Measurements from ENCODE around the gene MINK1. TPM values are rescaled to one million over a fixed set of nuclear protein-coding genes. Genes with fewer than 3 reads are reported as not detected.

Gene MINK1
- total RNA-seq, 1 donor from 2014 or later: 63.2 TPM

DNA sequence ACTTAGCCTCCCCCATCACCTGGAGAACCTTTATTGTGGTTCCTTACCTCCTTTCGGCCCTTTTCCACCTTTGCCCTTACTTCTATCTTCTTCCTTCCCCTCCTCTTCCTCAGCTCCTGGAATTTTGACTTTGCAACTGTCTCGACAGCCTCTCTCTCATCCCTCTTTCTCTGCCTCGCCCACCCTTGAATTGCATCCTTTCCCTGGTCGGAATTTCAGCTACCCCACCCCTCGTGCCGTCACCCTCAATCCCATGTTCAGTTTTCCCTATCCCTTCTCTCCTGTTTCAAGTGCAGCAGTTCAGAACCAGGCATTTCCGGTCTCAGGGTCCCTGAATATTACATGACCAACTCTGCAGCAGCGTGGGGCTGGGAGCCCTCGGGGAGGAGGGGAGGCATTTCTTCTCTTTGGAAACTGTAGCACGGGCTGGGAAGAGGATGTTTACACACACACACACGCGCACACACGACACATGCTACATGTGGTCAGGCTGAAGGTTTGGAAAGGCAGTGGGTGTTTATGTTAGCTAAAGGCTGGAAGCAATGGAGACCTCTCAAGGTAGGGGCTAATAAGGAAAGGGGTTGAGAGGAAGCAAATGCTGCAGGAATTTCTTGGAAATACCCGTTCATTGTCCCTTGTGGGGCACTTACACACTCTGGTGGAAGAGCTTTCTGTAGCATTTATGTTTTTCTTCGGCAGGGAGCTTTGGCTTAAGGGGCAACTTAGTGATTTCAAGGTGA is 971 bp downstream of the MINK1 start:
- peak overlapping the region; percentile 76 for H3K4me3 ChIP-seq (ENCODE audit: insufficient read depth, low read depth, low read length)
- peaks cover 11% of the 10 kb centered on the region for H3K4me1 ChIP-seq (ENCODE audit: insufficient read depth, low read length)
- peak overlapping the region; percentile 78 for H3K27ac ChIP-seq (ENCODE audit: low read depth, low read length)
- H4K20me1 ChIP-seq (ENCODE audit: insufficient read depth, low read length): peaks cover 49% of the 10 kb centered on the region
- no peak for FAIRE-seq
- H3K9me3 Mint-ChIP-seq (ENCODE audit: unreplicated experiment): no peaks in the 10 kb centered on the region
- H3K4me1 Mint-ChIP-seq (ENCODE audit: low read depth, unreplicated experiment): peaks cover 19% of the 10 kb centered on the region
- TF ChIP-seq, protein P1, sequence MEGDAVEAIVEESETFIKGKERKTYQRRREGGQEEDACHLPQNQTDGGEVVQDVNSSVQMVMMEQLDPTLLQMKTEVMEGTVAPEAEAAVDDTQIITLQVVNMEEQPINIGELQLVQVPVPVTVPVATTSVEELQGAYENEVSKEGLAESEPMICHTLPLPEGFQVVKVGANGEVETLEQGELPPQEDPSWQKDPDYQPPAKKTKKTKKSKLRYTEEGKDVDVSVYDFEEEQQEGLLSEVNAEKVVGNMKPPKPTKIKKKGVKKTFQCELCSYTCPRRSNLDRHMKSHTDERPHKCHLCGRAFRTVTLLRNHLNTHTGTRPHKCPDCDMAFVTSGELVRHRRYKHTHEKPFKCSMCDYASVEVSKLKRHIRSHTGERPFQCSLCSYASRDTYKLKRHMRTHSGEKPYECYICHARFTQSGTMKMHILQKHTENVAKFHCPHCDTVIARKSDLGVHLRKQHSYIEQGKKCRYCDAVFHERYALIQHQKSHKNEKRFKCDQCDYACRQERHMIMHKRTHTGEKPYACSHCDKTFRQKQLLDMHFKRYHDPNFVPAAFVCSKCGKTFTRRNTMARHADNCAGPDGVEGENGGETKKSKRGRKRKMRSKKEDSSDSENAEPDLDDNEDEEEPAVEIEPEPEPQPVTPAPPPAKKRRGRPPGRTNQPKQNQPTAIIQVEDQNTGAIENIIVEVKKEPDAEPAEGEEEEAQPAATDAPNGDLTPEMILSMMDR (IDR thresholded peaks at IDR 0.05; ENCODE audit: insufficient read depth, low read depth, low read length): no peak
- no peak for TF ChIP-seq EZH2 (IDR thresholded peaks at IDR 0.05; ENCODE audit: insufficient read depth, low read length)
- H3K4me2 ChIP-seq (ENCODE audit: low read length): peak overlapping the region; percentile 100
- H2AFZ ChIP-seq (ENCODE audit: low read depth, low read length): peak overlapping the region; percentile 89
- H3K36me3 ChIP-seq (ENCODE audit: insufficient read depth, low read length): no peaks in the 10 kb centered on the region
- no peaks in the 10 kb centered on the region for H3K9me3 ChIP-seq (ENCODE audit: insufficient read depth, low read depth, low read length)
- no peaks in the 10 kb centered on the region for H3K27me3 ChIP-seq (ENCODE audit: insufficient read depth, low read length)
- DNase-seq (ENCODE audit: low read depth): peak; percentile 33
- peak overlapping the region; percentile 56 for H3K27ac Mint-ChIP-seq (ENCODE audit: unreplicated experiment)
- no peaks in the 10 kb centered on the region for H3K27me3 Mint-ChIP-seq (ENCODE audit: low read depth, unreplicated experiment)
- peaks cover 54% of the 10 kb centered on the region for H3K79me2 ChIP-seq (ENCODE audit: insufficient read depth, low read length)
- peak overlapping the region; percentile 86 for H3K9ac ChIP-seq (ENCODE audit: low read length)
- H3K36me3 Mint-ChIP-seq (ENCODE audit: low read depth, unreplicated experiment): peaks cover 8% of the 10 kb centered on the region
- peak overlapping the region; percentile 88 for H3K4me3 Mint-ChIP-seq (ENCODE audit: unreplicated experiment)

- no peaks in the 10 kb centered on the region for H3K9me3 Mint-ChIP-seq (ENCODE audit: unreplicated experiment)
- Histone ChIP-seq H3K27ac (ENCODE audit: low read depth, low read length) (no peak overlapping the region), H3K4me3 (ENCODE audit: insufficient read depth, low read depth, low read length) (peak overlapping the region; percentile 76), H3K9ac (ENCODE audit: low read length) (peak overlapping the region; percentile 86), H3K36me3 (ENCODE audit: insufficient read depth, low read length) (no peaks in the 10 kb centered on the region), H3K27me3 (ENCODE audit: insufficient read depth, low read length) (no peaks in the 10 kb centered on the region), H3K4me1 (ENCODE audit: insufficient read depth, low read length) (peaks cover 11% of the 10 kb centered on the region), H4K20me1 (ENCODE audit: insufficient read depth, low read length) (peaks cover 54% of the 10 kb centered on the region), H3K79me2 (ENCODE audit: insufficient read depth, low read length) (peaks cover 59% of the 10 kb centered on the region), H2AFZ (ENCODE audit: low read depth, low read length) (no peak overlapping the region), H3K9me3 (ENCODE audit: insufficient read depth, low read depth, low read length) (no peaks in the 10 kb centered on the region), H3K4me2 (ENCODE audit: low read length) (peak overlapping the region; percentile 100)
- TF ChIP-seq EZH2 (IDR thresholded peaks at IDR 0.05; ENCODE audit: insufficient read depth, low read length): no peak
- TF ChIP-seq, protein P1 (IDR thresholded peaks at IDR 0.05; ENCODE audit: insufficient read depth, low read depth, low read length): no peak
- H3K4me1 Mint-ChIP-seq (ENCODE audit: low read depth, unreplicated experiment): peaks cover 19% of the 10 kb centered on the region
- H3K27ac Mint-ChIP-seq (ENCODE audit: unreplicated experiment): no peak overlapping the region
- no peaks in the 10 kb centered on the region for H3K27me3 Mint-ChIP-seq (ENCODE audit: low read depth, unreplicated experiment)
- FAIRE-seq (no peak), DNase-seq (ENCODE audit: low read depth) (no peak)
- peaks cover 8% of the 10 kb centered on the region for H3K36me3 Mint-ChIP-seq (ENCODE audit: low read depth, unreplicated experiment)
- peak overlapping the region; percentile 88 for H3K4me3 Mint-ChIP-seq (ENCODE audit: unreplicated experiment)
These were observed 1.5 kb downstream of the MINK1 start for GRCh38 chr17:4834681-4835020.

DNA sequence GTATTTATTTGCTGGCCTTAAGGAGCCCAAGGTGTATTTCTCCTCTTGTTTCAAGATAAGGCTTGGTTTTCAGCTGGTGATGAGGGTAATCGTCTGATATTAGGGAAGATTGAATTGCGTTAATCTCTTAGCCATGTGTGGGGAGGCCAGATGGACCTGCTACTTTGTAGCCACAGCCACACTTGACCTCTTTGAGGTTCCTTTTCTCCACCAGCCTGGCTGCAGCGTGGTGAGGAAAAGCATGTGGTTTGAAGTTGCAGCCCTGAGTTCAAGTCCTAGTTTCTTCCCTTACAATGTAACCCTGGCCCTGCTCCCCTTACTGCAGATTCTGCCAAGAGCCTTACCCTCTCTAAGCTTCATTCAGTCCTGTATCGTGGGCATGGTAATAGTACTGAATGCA is 3.1 kb downstream of the MINK1 start:
- Histone ChIP-seq H3K4me1 (ENCODE audit: insufficient read depth, low read length) (peaks cover 15% of the 10 kb centered on the region), H3K27me3 (ENCODE audit: insufficient read depth, low read length) (no peaks in the 10 kb centered on the region), H3K9me3 (ENCODE audit: insufficient read depth, low read depth, low read length) (no peaks in the 10 kb centered on the region), H2AFZ (ENCODE audit: low read depth, low read length) (no peak overlapping the region), H3K27ac (ENCODE audit: low read depth, low read length) (no peak overlapping the region), H3K9ac (ENCODE audit: low read length) (no peak overlapping the region), H3K36me3 (ENCODE audit: insufficient read depth, low read length) (no peaks in the 10 kb centered on the region), H3K4me2 (ENCODE audit: low read length) (no peak overlapping the region), H3K79me2 (ENCODE audit: insufficient read depth, low read length) (peaks cover 75% of the 10 kb centered on the region), H3K4me3 (ENCODE audit: insufficient read depth, low read depth, low read length) (no peak overlapping the region), H4K20me1 (ENCODE audit: insufficient read depth, low read length) (peaks cover 70% of the 10 kb centered on the region)
- Mint-ChIP-seq H3K27ac (ENCODE audit: unreplicated experiment) (no peak overlapping the region), H3K36me3 (ENCODE audit: low read depth, unreplicated experiment) (peaks cover 8% of the 10 kb centered on the region), H3K4me1 (ENCODE audit: low read depth, unreplicated experiment) (peaks cover 27% of the 10 kb centered on the region), H3K4me3 (ENCODE audit: unreplicated experiment) (no peak overlapping the region), H3K27me3 (ENCODE audit: low read depth, unreplicated experiment) (no peaks in the 10 kb centered on the region), H3K9me3 (ENCODE audit: unreplicated experiment) (no peaks in the 10 kb centered on the region)
- FAIRE-seq (no peak), DNase-seq (ENCODE audit: low read depth) (no peak)
- TF ChIP-seq EZH2 (IDR thresholded peaks at IDR 0.05; ENCODE audit: insufficient read depth, low read length): no peak
- TF ChIP-seq, protein P1 (IDR thresholded peaks at IDR 0.05; ENCODE audit: insufficient read depth, low read depth, low read length): no peak
